K562 (cell line): ENCODE data around the gene EIF5A2. TPM values are rescaled to one million over a fixed set of nuclear protein-coding genes. Genes with fewer than 3 reads are reported as not detected.
A peak's percentile ranks its signal among the peaks of the same experiment; 100 is the strongest.

ENCODE experiments used
- ATAC-seq: fragments of 200-7000 bp; cut with Tn5 transposase; 3 replicates; pipeline ENCODE4 v1.9.1; 2020; ENCODE audit warnings: moderate library complexity
- BruUV-seq: library from RNA; stranded (reverse); fragments of 400-500 nt; replicated peaks from 2 replicates; lab custom pipeline; 2021; lab: Mats Ljungman, UMichigan
- CTCF ChIA-PET: fragments of 300-600 bp; formaldehyde crosslinking; extraction: SDS; loops from one replicate; lab custom pipeline; 2021; ENCODE audit warnings: low intra/inter-chr PET ratio; lab: Yijun Ruan, JAX
- POLR2A ChIA-PET: fragments of 300-600, 350-650 bp; sonication (Branson Sonifier 250); formaldehyde crosslinking; extraction: SDS; loops from one replicate; lab custom pipeline; 2021; ENCODE audit warnings: antibody characterized with exemption, inconsistent platforms; lab: Yijun Ruan, JAX
- DNase-seq, 4 experiments: peaks; one replicate each; pipeline versions ENCODE4 v3.0.0 to v3.0.0-alpha.2; 2011 to 2018; ENCODE audit warnings: low spot score in 3 of 4, mixed read lengths in 3 of 4; ENCODE audit errors: extremely low read depth in 1 of 4
- FAIRE-seq: peaks from 2 replicates; lab custom pipeline; 2011; peaks lifted over from hg19 to GRCh38; lab: Jason Lieb, UNC
- H2AFZ ChIP-seq: 2 replicates; pipeline ENCODE4 v1.6.0; 2011; ENCODE audit warnings: low read depth, low read length, control low read depth, inconsistent platforms
- H3K27ac ChIP-seq: fragments of 200-600 bp; 3 replicates; pipeline ENCODE4 v1.8.0; 2011; ENCODE audit warnings: low read depth, mild to moderate bottlenecking, control low read depth, inconsistent platforms, low read length, moderate library complexity, mixed read lengths; ENCODE audit errors: extremely low read depth
- H3K27me3 ChIP-seq, 2 experiments: fragments of 300-600 bp in 1 of 2; 2 replicates in 1 of 2; 3 replicates in 1 of 2; pipeline versions ENCODE4 v1.6.0 to v1.8.0; 2011; ENCODE audit warnings: inconsistent platforms in 2 of 2, low read length in 2 of 2, mild to moderate bottlenecking in 1 of 2, mixed read lengths in 1 of 2, moderate library complexity in 1 of 2; ENCODE audit not compliant: control insufficient read depth in 2 of 2, insufficient read depth in 2 of 2
- H3K36me3 ChIP-seq: fragments of 300-600 bp; 3 replicates; pipeline ENCODE4 v1.8.0; 2011; ENCODE audit warnings: mild to moderate bottlenecking, low read length, inconsistent platforms; ENCODE audit not compliant: control insufficient read depth, insufficient read depth
- H3K4me1 ChIP-seq, 2 experiments: fragments of 200-600 bp in 1 of 2; replicated peaks in 1 of 2; 2 replicates in 1 of 2; 3 replicates in 1 of 2; pipeline versions ENCODE4 v1.5.1 to v1.8.0; 2011; ENCODE audit warnings: inconsistent platforms in 2 of 2, low read length in 2 of 2, mild to moderate bottlenecking in 1 of 2, mixed read lengths in 1 of 2, moderate library complexity in 1 of 2; ENCODE audit not compliant: control insufficient read depth in 2 of 2, insufficient read depth in 2 of 2
- H3K4me2 ChIP-seq: 2 replicates; pipeline ENCODE4 v1.6.1; 2011; ENCODE audit warnings: low read length, control low read depth, inconsistent platforms, mixed read lengths; ENCODE audit not compliant: insufficient read depth
- H3K4me3 ChIP-seq: fragments of 200-600 bp; sonication (generic), shearing (Covaris generic); 2 replicates; pipeline ENCODE4 v1.5.1; 2016; ENCODE audit warnings: control low read depth, inconsistent platforms
- H3K79me2 ChIP-seq: fragments of 200-600 bp; 3 replicates; pipeline ENCODE4 v1.8.0; 2011; ENCODE audit warnings: low read length, inconsistent platforms; ENCODE audit not compliant: control insufficient read depth, insufficient read depth
- H3K9ac ChIP-seq, 2 experiments: 2 replicates each; pipeline versions ENCODE4 v1.6.0 to v1.6.1; 2011; ENCODE audit warnings: low read depth in 2 of 2, low read length in 2 of 2, control low read depth in 1 of 2, inconsistent platforms in 1 of 2, mild to moderate bottlenecking in 1 of 2, mixed read lengths in 1 of 2; ENCODE audit not compliant: insufficient read depth in 1 of 2
- H3K9me1 ChIP-seq: one replicate; pipeline ENCODE4 v1.6.0; 2011; ENCODE audit warnings: inconsistent platforms, mild to moderate bottlenecking, low read length, moderate library complexity; ENCODE audit not compliant: control insufficient read depth, insufficient read depth
- H3K9me3 ChIP-seq: replicated peaks from 2 replicates; pipeline ENCODE4 v1.5.1; 2011; ENCODE audit warnings: low read depth, low read length, inconsistent platforms; ENCODE audit not compliant: control insufficient read depth, insufficient read depth
- H4K20me1 ChIP-seq: replicated peaks from 2 replicates; pipeline ENCODE4 v1.6.1; 2011; ENCODE audit warnings: low read length, inconsistent platforms, mixed read lengths; ENCODE audit not compliant: control insufficient read depth, insufficient read depth
- ARID1B ChIP-seq: fragments of 450-650 bp; IDR thresholded peaks from 2 replicates; pipeline ENCODE4 v1.6.1; 2016; ENCODE audit warnings: antibody characterized with exemption, mild to moderate bottlenecking, inconsistent platforms
- ELK3 ChIP-seq: fragments of 450-650 bp; formaldehyde crosslinking; IDR thresholded peaks from 2 replicates; pipeline ENCODE4 v1.4.0; 2020; ENCODE audit warnings: mild to moderate bottlenecking
- FOXK2 ChIP-seq, 2 experiments: fragments of 450-650 bp; IDR thresholded peaks in 1 of 2; conservative IDR thresholded peaks in 1 of 2; 2 replicates each; pipeline ENCODE4 v1.6.1; 2016; ENCODE audit warnings: low read depth in 2 of 2, mild to moderate bottlenecking in 1 of 2
- GABPA ChIP-seq: fragments of 200-800 bp; sonication (Bioruptor generic); conservative IDR thresholded peaks from 2 replicates; pipeline ENCODE4 v1.6.1; 2016; ENCODE audit warnings: low read depth, missing genetic modification characterization, missing compliant biosample characterization
- HCFC1 ChIP-seq: IDR thresholded peaks from 2 replicates; pipeline ENCODE4 v1.6.1; 2012; ENCODE audit warnings: low read depth, low read length, improper control_type of control experiment
- MAX ChIP-seq: sonication (generic); formaldehyde crosslinking; IDR thresholded peaks from 2 replicates; pipeline ENCODE4 v1.9.0; 2022; ENCODE audit warnings: mild to moderate bottlenecking, missing genetic modification reagents
- NELFE ChIP-seq: IDR thresholded peaks from 2 replicates; pipeline ENCODE4 v1.6.1; 2011; ENCODE audit warnings: mild to moderate bottlenecking; ENCODE audit not compliant: insufficient read depth, insufficient read length
- NEUROD1 ChIP-seq: fragments of 150-350 bp; IDR thresholded peaks from 2 replicates; pipeline ENCODE4 v1.6.1; 2014; ENCODE audit warnings: borderline replicate concordance, low read length, low read depth; ENCODE audit not compliant: partially characterized antibody
- NONO ChIP-seq, 2 experiments: fragments of 200-400 bp in 1 of 2; fragments of 450-650 bp in 1 of 2; formaldehyde crosslinking in 1 of 2; IDR thresholded peaks; 2 replicates each; pipeline ENCODE4 v1.6.1; 2017; ENCODE audit warnings: low read depth in 2 of 2, mild to moderate bottlenecking in 2 of 2, moderate library complexity in 2 of 2, low read length in 1 of 2
- RB1 ChIP-seq: fragments of 450-650 bp; IDR thresholded peaks from 2 replicates; pipeline ENCODE4 v1.6.1; 2017; ENCODE audit warnings: low read depth, mild to moderate bottlenecking
- SAFB2 ChIP-seq: fragments of 200-400 bp; formaldehyde crosslinking; IDR thresholded peaks from 2 replicates; pipeline ENCODE4 v1.6.1; 2018; ENCODE audit warnings: borderline replicate concordance, low read length, low read depth, moderate library complexity; ENCODE audit not compliant: severe bottlenecking
- TBL1XR1 ChIP-seq, 2 experiments: IDR thresholded peaks; 2 replicates each; pipeline ENCODE4 v1.6.1; 2012; ENCODE audit warnings: improper control_type of control experiment in 2 of 2, low read length in 2 of 2, mild to moderate bottlenecking in 1 of 2
- TEAD2 ChIP-seq: fragments of 450-650 bp; IDR thresholded peaks from 2 replicates; pipeline ENCODE4 v1.6.1; 2016; ENCODE audit warnings: missing genetic modification characterization, control low read depth, missing compliant biosample characterization
- ZEB2 ChIP-seq: fragments of 450-650 bp; IDR thresholded peaks from 2 replicates; pipeline ENCODE4 v1.6.1; 2016
- ZNF224 ChIP-seq: sonication (generic); formaldehyde crosslinking; IDR thresholded peaks from 2 replicates; pipeline ENCODE4 v1.8.0; 2022; ENCODE audit warnings: mild to moderate bottlenecking, missing genetic modification reagents
- ZNF253 ChIP-seq: fragments of 250-450 bp; sonication (Bioruptor Pico); conservative IDR thresholded peaks from 2 replicates; pipeline ENCODE4 v1.6.1; 2021; ENCODE audit warnings: mild to moderate bottlenecking
- WGBS: fragments of 100-300 bp; shearing (Covaris generic); methylation state at CpG from one replicate; pipeline ENCODE4 v1.1.6; 2016; ENCODE audit warnings: low coverage, mixed read lengths; ENCODE audit not compliant: insufficient coverage; ENCODE audit errors: missing lambda C conversion rate; 5-methylcytosine and 5-hydroxymethylcytosine counted together
- in situ Hi-C: fragments of 300-500 bp; cut with MboI; formaldehyde crosslinking; loops from 4 replicates; pipeline ENCODE4 v1.15.0; 2018; ENCODE audit warnings: inconsistent platforms, mixed read lengths
- intact Hi-C: fragments of 100-400 bp; cut with micrococcal nuclease; formaldehyde crosslinking; loops from 2 replicates; pipeline ENCODE4 v1.14.2; 2022
- polyA plus RNA-seq, 8 experiments: library from polyadenylated mRNA; depleted of rRNA in 4 of 8; stranded (reverse) in 5 of 8; unstranded in 3 of 8; fragments of >200 nt; fragmentation: Nextera tagmentation in 2 of 8; fragmentation: Illumina TruSeq in 1 of 8; extraction: Ambion mirVana in 2 of 8; extraction: Trizol in 1 of 8; gene quantifications; 2 replicates each; pipeline versions ENCODE4 v1.2.1 to v1.2.3, GENCODE V29; 2011 to 2014; ENCODE audit warnings: inconsistent platforms in 1 of 8, missing spikeins in 1 of 8
- total RNA-seq, 7 experiments: library from RNA; depleted of rRNA in 6 of 7; stranded (reverse); fragments of >200 nt in 6 of 7; fragmentation: Illumina TruSeq in 2 of 7; extraction: Trizol in 2 of 7; gene quantifications; 2 replicates each; pipeline versions ENCODE4 v1.2.1 to v1.2.3, GENCODE V29; 2011 to 2021; ENCODE audit warnings: low replicate concordance in 1 of 7
- TF ChIP-seq, protein P1 (sequence below): fragments of 250-450 bp; sonication (Bioruptor Pico); IDR thresholded peaks from 2 replicates; pipeline ENCODE4 v1.5.0; 2022; ENCODE audit warnings: mild to moderate bottlenecking

The EIF5A2 gene
- total and polyA plus RNA-seq, 9 of the 15 experiments (the other 6 are each of a cell fraction or from before 2014, with no cell fraction given) = 3.9 to 18.3 (median 15.9) TPM

DNA sequence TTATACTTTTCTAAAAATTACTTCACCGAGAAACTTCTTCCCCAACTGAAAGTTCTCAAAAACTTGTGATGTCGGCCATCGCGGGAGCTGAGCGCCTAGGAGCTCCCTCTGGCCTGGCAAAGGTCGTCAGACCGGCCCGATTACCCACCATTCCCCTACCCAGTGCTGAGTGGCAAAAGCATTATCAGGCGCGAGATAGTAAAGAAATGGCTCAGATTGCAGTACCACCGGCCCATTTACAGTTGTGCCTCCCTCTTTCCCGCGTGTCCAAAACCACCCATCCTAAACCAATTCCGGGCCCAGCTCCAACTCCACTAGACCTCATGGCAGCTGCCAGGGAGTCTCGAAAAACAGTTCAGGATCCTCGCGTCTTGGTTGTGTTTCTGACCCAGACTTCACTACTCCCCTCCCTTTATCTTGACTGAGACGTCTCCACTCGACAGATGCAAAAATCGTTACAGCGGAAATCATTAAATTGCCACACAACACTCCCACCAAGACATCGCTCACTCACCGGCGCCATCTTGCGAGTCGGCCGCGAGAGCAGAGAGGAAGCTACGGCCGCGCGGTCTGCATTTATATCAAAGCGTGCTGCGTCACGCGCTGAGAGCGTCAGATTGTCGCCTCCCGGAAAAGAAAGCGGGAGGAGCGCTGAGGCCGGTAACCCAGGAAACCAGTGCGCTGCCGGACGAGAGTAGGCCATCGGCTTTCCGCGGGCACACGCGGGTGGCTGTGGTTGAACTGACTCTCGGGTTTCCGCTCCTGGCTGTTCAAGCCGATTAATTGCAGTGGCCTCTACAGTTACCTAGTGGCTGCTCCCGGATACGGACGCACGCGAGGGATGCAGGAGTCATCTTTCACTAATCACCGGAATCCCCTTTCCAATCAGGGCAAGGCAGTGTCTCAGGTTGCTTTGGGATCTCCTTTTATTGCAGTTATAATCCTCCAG, 38.5 kb downstream of the EIF5A2 start, which contains the start of gene RPL22L1:
Gene RPL22L1 (minus strand): TSS at position 551 of the 949 bp plus-strand sequence. CDS start 28 bp downstream, at position 523.
- peaks cover 3 to 14% of the 10 kb centered on the region in 2 experiments; a peak in 3 of 5 replicates for H3K4me1 ChIP-seq
- H3K9ac ChIP-seq = peak within 1 kb of the TSS; percentile 98 to 100
- H2AFZ ChIP-seq = peak within 1 kb of the TSS; percentile 94
- no peaks in the 10 kb centered on the region for H3K9me1 ChIP-seq
- peaks cover 43% of the 10 kb centered on the region for H3K79me2 ChIP-seq
- peak within 1 kb of the TSS; percentile 96 for H3K27ac ChIP-seq
- H3K4me3 ChIP-seq = peak within 1 kb of the TSS; percentile 66
- FAIRE-seq (peak; percentile 96), ATAC-seq (peak; percentile 90), DNase-seq (peak; percentile 79 to 99 (median 85))
- under 1% methylated on average over 59 of the region's 59 CpGs for WGBS
- peaks cover 9% of the 10 kb centered on the region for H4K20me1 ChIP-seq
- H3K27me3 ChIP-seq = no peaks in the 10 kb centered on the region
- peak within 1 kb of the TSS; percentile 96 for H3K4me2 ChIP-seq
- in situ Hi-C loops = no loop called here
- ChIA-PET POLR2A (interaction anchor here (0.5 to 2.6 kb wide), 34 partner anchors 8 to 893 kb away, joined by 3 to 22 read pairs (median 4); partner anchors contain the start of genes EIF5A2 and SKIL), CTCF (interaction anchor here (0.6 kb wide), 1 partner anchor 463 kb away, joined by 3 read pairs; no protein-coding TSS in a partner anchor)
- no peaks in the 10 kb centered on the region for H3K9me3 ChIP-seq
- peaks cover 37% of the 10 kb centered on the region for H3K36me3 ChIP-seq
- TSS peak; percentile 56 for BruUV-seq
- intact Hi-C loops = loop anchor here (1.0 to 10.0 kb wide), 2 partner anchors 38 to 85 kb away; partner anchors contain the start of gene EIF5A2
- TF ChIP-seq SAFB2 (no peak), MAX (peak; percentile 90), ELK3 (CRISPR knock-in tag) (0 out of 2 replicates have a peak, but pooled peaks have one; percentile 8), GABPA (tag) (peak; percentile 66), TBL1XR1 (IDR thresholded peaks at IDR 0.05; ENCODE audit: low read length in 2 of 2) (peak in 1 of 2 experiments; percentile 65; a peak in 2 of 4 replicates), NELFE (peak; percentile 65), HCFC1 (peak; percentile 63), NEUROD1 (peak; percentile 64), ZNF253 (CRISPR knock-in tag) (0 out of 2 replicates have a peak, but pooled peaks have one; percentile 4), TEAD2 (tag) (no peak), RB1 (peak; percentile 61; the same call in 1 of the 2 replicates), FOXK2 (conservative IDR thresholded peaks at IDR 0.05 in 1 of 2, IDR thresholded peaks at IDR 0.05 in 1 of 2; ENCODE audit: low read depth in 2 of 2) (peak; percentile 19 to 58; a peak in 2 of 4 replicates), NONO (IDR thresholded peaks at IDR 0.05; ENCODE audit: low read depth in 2 of 2, low read length in 1 of 2) (no peak; a peak in 1 of 4 replicates), ZNF224 (CRISPR knock-in tag) (0 out of 2 replicates have a peak, but pooled peaks have one; percentile 39), ZEB2 (0 out of 2 replicates have a peak, but pooled peaks have one; percentile 26), ARID1B (peak; percentile 37; the same call in 1 of the 2 replicates)
- TF ChIP-seq, protein P1, sequence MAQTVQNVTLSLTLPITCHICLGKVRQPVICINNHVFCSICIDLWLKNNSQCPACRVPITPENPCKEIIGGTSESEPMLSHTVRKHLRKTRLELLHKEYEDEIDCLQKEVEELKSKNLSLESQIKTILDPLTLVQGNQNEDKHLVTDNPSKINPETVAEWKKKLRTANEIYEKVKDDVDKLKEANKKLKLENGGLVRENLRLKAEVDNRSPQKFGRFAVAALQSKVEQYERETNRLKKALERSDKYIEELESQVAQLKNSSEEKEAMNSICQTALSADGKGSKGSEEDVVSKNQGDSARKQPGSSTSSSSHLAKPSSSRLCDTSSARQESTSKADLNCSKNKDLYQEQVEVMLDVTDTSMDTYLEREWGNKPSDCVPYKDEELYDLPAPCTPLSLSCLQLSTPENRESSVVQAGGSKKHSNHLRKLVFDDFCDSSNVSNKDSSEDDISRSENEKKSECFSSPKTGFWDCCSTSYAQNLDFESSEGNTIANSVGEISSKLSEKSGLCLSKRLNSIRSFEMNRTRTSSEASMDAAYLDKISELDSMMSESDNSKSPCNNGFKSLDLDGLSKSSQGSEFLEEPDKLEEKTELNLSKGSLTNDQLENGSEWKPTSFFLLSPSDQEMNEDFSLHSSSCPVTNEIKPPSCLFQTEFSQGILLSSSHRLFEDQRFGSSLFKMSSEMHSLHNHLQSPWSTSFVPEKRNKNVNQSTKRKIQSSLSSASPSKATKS (CRISPR knock-in tag) = no peak
